HG03378 (cell line): ENCODE data around the gene MARCHF4.
"Not testable (repeated sequence)": the region's sequence is repeated elsewhere in the genome, so short reads cannot be mapped to it uniquely, and the experiment has no call there.

ENCODE experiments used
- ATAC-seq: cut with Tn5 transposase; IDR thresholded peaks from one replicate; pipeline ENCODE4 v1.9.1; 2021; ENCODE audit warnings: mild to moderate bottlenecking, moderate library complexity; ENCODE audit not compliant: unreplicated experiment

MARCHF4 gene

GRCh38 chr2:216392018-216392562, 19.8 kb upstream of the MARCHF4 start:
- no peak for ATAC-seq

DNA sequence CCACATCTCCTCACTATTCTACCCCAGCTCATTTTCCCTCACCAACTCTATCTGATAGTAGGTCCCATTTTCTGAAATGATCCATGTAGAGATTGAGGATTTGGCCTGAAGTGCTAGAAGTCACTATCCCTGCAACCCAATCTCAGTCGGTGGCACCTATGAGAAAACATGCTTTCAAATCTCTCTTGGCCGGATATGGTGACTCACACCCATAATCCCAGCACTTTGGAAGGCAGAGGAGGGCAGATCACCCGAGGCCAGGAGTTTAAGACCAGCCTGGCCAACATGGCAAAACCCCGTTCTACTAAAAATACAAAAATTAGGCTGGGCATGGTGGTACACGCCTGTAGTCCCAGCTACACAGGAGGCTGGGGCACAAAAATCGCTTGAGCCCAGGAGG, 19.1 kb upstream of the MARCHF4 start:
- no peak for ATAC-seq

DNA sequence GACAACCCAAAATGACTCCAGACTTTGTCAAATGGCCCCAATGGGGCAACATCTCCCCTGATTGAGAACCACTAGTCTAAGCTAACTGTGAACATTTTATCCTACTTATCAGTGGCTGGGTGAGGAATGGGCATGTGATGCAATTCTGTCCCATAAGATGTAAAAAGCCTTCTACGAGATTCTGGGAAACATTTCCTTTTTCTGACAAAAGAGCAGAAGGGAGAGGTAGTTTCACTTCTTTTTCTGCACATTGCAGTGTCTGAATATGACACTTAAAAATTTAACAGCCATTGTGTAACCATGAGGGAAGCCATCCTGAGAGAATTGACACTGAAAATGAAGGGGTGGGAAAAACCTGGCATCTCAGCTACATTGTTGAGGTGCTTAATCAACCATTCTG, 17.3 kb upstream of the MARCHF4 start:
- ATAC-seq, result no peak

DNA sequence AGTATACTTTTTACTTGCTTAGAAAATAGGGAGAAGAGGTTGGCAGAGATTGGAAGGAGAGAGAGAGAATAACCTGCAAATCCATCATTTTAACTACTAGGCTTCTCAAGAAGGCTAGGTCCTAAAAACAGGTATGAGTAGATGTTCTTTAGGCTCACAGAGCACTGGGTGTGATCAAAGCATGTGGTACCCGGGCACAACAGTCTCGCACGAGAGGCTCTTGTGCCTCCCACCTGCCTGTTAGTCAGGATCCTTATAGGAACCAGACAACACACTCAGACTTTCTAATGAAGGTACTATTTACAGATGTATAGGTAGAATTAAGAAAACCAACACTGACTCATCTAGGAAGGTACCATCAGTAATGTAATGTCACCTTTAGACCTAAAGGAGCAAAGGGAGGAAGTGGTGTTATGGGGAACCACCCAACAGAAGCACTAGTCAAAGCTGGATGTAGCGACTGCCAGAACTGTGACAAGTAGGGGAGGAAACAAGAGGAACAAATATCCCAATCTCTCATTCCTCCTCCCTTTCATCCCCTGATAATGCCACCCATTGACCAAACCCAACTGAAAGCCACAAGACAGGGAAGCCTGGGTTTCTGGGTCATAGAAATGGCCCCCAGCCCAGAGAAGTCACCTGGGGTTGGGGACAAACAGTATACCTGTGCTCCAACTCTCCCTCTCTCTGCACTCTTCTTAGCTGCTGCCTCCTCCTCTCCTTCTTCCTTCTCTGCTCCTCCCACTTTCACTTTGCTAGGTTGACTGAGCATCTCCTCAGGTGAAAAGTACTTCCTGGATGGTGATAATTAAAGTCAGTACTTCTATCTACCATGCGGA, 16.0 kb upstream of the MARCHF4 start:
- ATAC-seq, result peak; percentile 83

GRCh38 chr2:216387262-216387661, 15.0 kb upstream of the MARCHF4 start:
- ATAC-seq, result no peak

DNA sequence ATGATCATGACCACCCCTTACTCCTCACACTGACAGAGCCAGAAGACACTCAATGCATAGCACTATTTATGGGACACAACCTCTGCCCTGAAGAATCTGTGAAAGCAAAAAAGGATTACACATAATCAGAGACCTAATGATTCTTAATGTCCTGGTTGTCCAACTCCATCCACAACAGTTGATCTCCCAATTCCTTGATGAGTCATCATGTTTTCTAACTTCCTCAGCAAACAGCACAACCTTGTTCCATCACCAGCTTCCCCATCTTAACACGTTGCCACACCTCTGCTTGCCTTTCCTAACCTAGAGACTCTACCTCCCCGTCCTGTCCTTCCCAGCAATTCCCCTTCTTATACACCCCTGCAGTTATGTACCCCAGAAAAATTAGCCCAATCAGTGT, 13.2 kb upstream of the MARCHF4 start:
- ATAC-seq, result no peak

GRCh38 chr2:216384409-216384808, 12.1 kb upstream of the MARCHF4 start:
- not testable (repeated sequence) for ATAC-seq

- ATAC-seq, result no peak
Observed at GRCh38 chr2:216379977-216380376, 7.7 kb upstream of the MARCHF4 start.

DNA sequence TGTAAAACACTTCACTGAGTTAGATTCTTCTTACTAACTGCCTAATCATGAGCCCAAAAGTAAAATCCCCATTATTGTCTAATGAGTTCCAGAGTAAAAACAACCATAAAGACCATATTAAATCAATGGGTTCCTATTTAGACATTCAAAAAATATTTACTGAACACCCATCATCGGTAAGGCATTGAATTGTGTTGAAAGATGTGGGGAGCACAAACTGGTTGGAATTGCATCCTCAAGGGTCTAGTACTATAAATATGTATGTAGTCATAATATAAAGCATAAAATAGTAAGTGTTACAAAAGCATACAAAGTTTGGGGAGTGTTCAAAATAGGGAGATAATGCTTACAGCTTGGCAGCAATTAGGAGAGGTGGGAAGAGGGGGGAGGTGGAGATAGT, 3.0 kb upstream of the MARCHF4 start:
- ATAC-seq, result no peak

- no peak for ATAC-seq
Observed at GRCh38 chr2:216373896-216374295, 1.6 kb upstream of the MARCHF4 start.

- no peak for ATAC-seq
Observed at GRCh38 chr2:216372761-216373291, 543 bp upstream of the MARCHF4 start.

DNA sequence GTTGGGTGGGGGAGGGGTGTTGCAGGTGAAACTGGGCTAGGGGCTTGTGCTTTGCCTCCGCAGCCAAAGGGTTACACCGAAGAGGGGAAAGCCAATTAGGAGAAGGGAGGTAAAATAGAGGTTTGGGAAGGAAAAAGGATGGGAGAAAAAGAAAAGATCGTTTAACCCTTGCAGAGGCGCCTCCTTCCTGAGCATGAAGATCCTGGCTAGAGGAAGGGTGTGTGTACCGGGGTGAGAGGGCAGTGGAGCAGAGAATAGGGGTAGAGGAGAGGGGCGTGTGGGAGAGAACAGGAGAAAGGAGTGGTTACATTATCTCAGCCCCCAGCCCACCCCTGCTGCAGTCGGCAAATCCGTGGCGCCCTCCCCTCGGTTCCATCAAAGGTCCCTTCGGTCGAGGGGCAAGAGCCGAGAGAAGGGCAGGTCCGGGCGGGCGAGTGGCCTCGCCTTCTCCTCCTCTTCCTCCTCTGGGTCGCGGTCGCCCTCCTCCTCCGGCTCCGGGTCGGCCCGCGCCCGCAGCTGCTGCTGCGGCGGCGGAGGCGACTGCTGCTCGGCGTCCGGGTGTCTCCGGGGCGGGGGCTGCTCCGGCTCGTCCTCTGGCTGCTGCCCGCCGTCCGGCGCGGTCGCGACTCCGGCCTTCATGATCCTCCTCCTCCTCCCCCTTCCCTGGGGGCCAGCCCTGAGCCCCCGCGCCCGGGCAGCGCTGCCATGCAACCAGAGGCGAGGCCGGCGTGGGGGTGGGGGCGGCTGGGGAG, 1.1 kb downstream of the MARCHF4 start:
- ATAC-seq, result no peak

- no peak for ATAC-seq
Observed at GRCh38 chr2:216369821-216370220, 2.5 kb downstream of the MARCHF4 start.

DNA sequence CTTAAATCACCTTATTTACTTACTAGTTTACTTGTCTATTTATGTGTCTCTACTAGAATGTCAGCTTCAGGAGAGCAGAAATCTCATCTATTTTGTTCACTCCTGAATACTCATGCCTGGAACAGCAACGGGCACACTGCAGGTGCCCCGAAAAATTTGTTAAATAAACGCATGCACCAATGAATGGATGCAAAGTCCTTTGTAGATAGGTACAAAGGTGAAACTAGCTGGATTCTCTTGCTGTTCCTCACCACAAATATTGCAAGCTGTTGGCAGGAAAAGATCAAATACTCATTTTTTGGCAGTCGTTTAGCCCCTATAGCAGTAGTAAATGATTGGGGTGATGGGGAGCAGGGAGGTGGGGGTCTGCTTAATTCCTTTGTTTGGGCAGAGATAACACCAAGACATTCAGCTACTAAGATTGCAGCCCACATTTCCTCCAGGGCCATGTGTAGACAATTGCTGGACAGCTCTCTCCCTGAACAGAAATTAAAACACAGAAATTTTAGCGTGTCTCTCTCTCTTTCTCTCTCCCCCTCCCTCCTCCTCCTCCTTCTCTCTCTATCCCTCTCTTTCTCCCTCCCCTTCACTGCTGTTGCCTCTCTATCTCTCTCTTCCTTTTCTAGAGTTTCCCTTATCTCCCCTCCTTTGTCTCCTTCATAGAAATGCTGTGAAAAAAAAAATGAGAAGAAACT, 5.4 kb downstream of the MARCHF4 start:
- ATAC-seq, result no peak

- ATAC-seq, result no peak
Observed at GRCh38 chr2:216365518-216365917, 6.8 kb downstream of the MARCHF4 start.

DNA sequence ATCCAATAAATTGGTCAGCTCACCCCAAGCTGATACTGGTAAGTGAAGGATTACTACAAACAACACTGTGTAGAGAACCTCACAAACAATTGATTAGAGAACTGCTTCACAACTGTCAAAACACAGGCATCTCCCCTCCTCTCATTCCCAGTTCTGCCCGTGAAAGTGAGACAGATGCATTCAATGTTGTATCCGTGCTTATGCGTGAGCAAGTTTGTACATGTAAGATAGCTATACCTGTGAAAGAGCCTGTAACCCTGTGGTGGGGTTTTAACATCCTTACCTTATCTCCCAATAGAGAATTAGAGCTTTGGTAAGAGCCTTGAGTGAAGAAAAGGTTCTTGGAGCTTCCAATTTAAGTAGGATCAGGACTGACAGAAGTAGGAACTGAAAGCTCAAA, 9.1 kb downstream of the MARCHF4 start:
- ATAC-seq, result no peak

DNA sequence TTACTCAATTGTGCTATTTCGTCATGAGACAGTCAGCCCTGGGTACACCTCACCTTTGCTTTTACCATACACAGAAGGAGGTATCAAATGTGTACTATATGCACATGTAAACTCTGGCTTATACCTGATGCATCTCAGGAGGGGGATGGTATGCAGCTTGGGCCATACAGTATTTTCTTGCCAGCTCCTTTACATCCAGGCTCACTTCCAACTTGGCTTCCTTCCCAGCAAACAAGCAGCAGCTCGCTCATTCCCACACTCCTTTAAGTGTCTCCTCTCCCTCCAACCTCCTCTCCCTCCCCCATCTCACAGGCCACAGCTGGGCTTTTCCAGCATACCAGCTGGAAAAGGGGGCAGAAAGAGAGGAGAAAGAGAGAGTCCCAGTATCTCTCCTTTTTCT, 9.6 kb downstream of the MARCHF4 start:
- ATAC-seq, result no peak

DNA sequence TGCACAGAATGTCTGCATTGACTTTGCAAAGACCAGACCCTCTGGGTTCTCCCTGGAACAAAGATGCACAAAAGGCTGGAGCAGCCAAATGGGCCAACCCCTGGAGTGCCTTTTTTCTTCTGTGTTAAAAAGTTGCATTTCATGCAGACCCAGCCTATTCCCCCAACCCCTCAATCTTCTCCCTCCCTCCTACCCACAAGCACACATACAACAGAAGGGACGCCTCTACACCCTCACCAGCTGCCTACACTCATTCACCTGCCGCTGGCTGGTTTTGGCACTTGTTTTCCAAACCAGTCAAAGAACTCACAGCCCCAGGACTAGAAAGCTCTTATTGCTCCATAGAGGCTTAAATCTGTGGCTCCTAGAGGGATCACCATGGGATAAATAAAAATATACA, 16.6 kb downstream of the MARCHF4 start:
- no peak for ATAC-seq

GRCh38 chr2:216354306-216354705, 18.0 kb downstream of the MARCHF4 start:
- ATAC-seq, result no peak

GRCh38 chr2:216352653-216353270, 19.5 kb downstream of the MARCHF4 start:
- ATAC-seq, result no peak
